ENCODE results near the gene NANS. TPM values are rescaled to one million over a fixed set of nuclear protein-coding genes. Genes with fewer than 3 reads are reported as not detected.

NANS gene
- total and polyA plus RNA-seq, 2 donors, result 36.3 to 38.0 TPM

GRCh38 chr9:98080326-98080725 is 23.8 kb downstream of the NANS start:
- peaks cover 3 to 10% of the 10 kb centered on the region in 2 donors for H3K4me1 ChIP-seq (ENCODE audit: control insufficient read depth in 2 of 2, insufficient read depth in 2 of 2, low read length in 2 of 2)
- 97% methylated on average over 1 of the region's 1 CpG for WGBS
- no peak overlapping the region for H3K27ac ChIP-seq (ENCODE audit: low read depth in 1 of 2, low read length in 1 of 2)

GRCh38 chr9:98080780-98081179 is 24.2 kb downstream of the NANS start:
- Histone ChIP-seq H3K27me3 (ENCODE audit: control insufficient read depth in 2 of 2, insufficient read depth in 1 of 2, low read length in 1 of 2) (no peaks in the 10 kb centered on the region), H3K4me1 (ENCODE audit: control insufficient read depth in 2 of 2, insufficient read depth in 2 of 2, low read length in 2 of 2) (peaks cover 3 to 8% of the 10 kb centered on the region in 2 donors), H3K4me3 (ENCODE audit: low read length in 2 of 2) (no peak overlapping the region), H3K9me3 (ENCODE audit: control insufficient read depth in 2 of 2, insufficient read depth in 1 of 2, low read length in 1 of 2) (no peaks in the 10 kb centered on the region), H3K27ac (ENCODE audit: low read depth in 1 of 2, low read length in 1 of 2) (no peak overlapping the region), H3K36me3 (ENCODE audit: control insufficient read depth in 2 of 2, insufficient read depth in 2 of 2, low read length in 1 of 2) (peaks cover 42 to 56% of the 10 kb centered on the region in 2 donors)
- DNase-seq (ENCODE audit: low read depth in 6 of 9, low spot score in 9 of 9), result no peak
- 98% methylated on average over 12 of the region's 12 CpGs for WGBS

More at GRCh38 chr9:98080326-98080725, 23.8 kb downstream of the NANS start:
- Histone ChIP-seq H3K4me3 (ENCODE audit: low read length in 2 of 2) (no peak overlapping the region), H3K9me3 (ENCODE audit: control insufficient read depth in 2 of 2, insufficient read depth in 1 of 2, low read length in 1 of 2) (no peaks in the 10 kb centered on the region), H3K27me3 (ENCODE audit: control insufficient read depth in 2 of 2, insufficient read depth in 1 of 2, low read length in 1 of 2) (no peaks in the 10 kb centered on the region), H3K36me3 (ENCODE audit: control insufficient read depth in 2 of 2, insufficient read depth in 2 of 2, low read length in 1 of 2) (peaks cover 41 to 53% of the 10 kb centered on the region in 2 donors)
- no peak for DNase-seq (ENCODE audit: low read depth in 6 of 9, low spot score in 9 of 9)

- 93% methylated on average over 6 of the region's 6 CpGs for WGBS
- peaks cover 0 to 9% of the 10 kb centered on the region in 2 donors for H3K4me1 ChIP-seq (ENCODE audit: control insufficient read depth in 2 of 2, insufficient read depth in 2 of 2, low read length in 2 of 2)
- H3K27ac ChIP-seq (ENCODE audit: low read depth in 1 of 2, low read length in 1 of 2), result no peak overlapping the region
- H3K36me3 ChIP-seq (ENCODE audit: control insufficient read depth in 2 of 2, insufficient read depth in 2 of 2, low read length in 1 of 2), result peaks cover 47 to 64% of the 10 kb centered on the region in 2 donors
- H3K9me3 ChIP-seq (ENCODE audit: control insufficient read depth in 2 of 2, insufficient read depth in 1 of 2, low read length in 1 of 2), result no peaks in the 10 kb centered on the region
- no peaks in the 10 kb centered on the region for H3K27me3 ChIP-seq (ENCODE audit: control insufficient read depth in 2 of 2, insufficient read depth in 1 of 2, low read length in 1 of 2)
- no peak for DNase-seq (ENCODE audit: low read depth in 6 of 9, low spot score in 9 of 9)
- H3K4me3 ChIP-seq (ENCODE audit: low read length in 2 of 2), result no peak overlapping the region
Observed at GRCh38 chr9:98081477-98082219, 25.1 kb downstream of the NANS start.

- Histone ChIP-seq H3K4me1 (ENCODE audit: control insufficient read depth in 2 of 2, insufficient read depth in 2 of 2, low read length in 2 of 2) (peaks cover 0 to 18% of the 10 kb centered on the region in 2 donors), H3K27me3 (ENCODE audit: control insufficient read depth in 2 of 2, insufficient read depth in 1 of 2, low read length in 1 of 2) (no peaks in the 10 kb centered on the region), H3K9me3 (ENCODE audit: control insufficient read depth in 2 of 2, insufficient read depth in 1 of 2, low read length in 1 of 2) (no peaks in the 10 kb centered on the region), H3K27ac (ENCODE audit: low read depth in 1 of 2, low read length in 1 of 2) (peak overlapping the region; percentile 3 to 38), H3K4me3 (ENCODE audit: low read length in 2 of 2) (no peak overlapping the region), H3K36me3 (ENCODE audit: control insufficient read depth in 2 of 2, insufficient read depth in 2 of 2, low read length in 1 of 2) (peaks cover 54 to 66% of the 10 kb centered on the region in 2 donors)
- WGBS, result 98% methylated on average over 2 of the region's 2 CpGs
- DNase-seq (ENCODE audit: low read depth in 6 of 9, low spot score in 9 of 9), result no peak
Observed at GRCh38 chr9:98083061-98083501, 26.5 kb downstream of the NANS start.

- WGBS, result 97% methylated on average over 7 of the region's 7 CpGs
- Histone ChIP-seq H3K9me3 (ENCODE audit: control insufficient read depth in 2 of 2, insufficient read depth in 1 of 2, low read length in 1 of 2) (no peaks in the 10 kb centered on the region), H3K27me3 (ENCODE audit: control insufficient read depth in 2 of 2, insufficient read depth in 1 of 2, low read length in 1 of 2) (no peaks in the 10 kb centered on the region), H3K4me3 (ENCODE audit: low read length in 2 of 2) (no peak overlapping the region), H3K36me3 (ENCODE audit: control insufficient read depth in 2 of 2, insufficient read depth in 2 of 2, low read length in 1 of 2) (peaks cover 53 to 66% of the 10 kb centered on the region in 2 donors), H3K4me1 (ENCODE audit: control insufficient read depth in 2 of 2, insufficient read depth in 2 of 2, low read length in 2 of 2) (peaks cover 0 to 20% of the 10 kb centered on the region in 2 donors), H3K27ac (ENCODE audit: low read depth in 1 of 2, low read length in 1 of 2) (peak overlapping the region in 1 of 2 donors; percentile 3)
- DNase-seq (ENCODE audit: low read depth in 6 of 9, low spot score in 9 of 9), result no peak
Observed at GRCh38 chr9:98083566-98084183, 27.1 kb downstream of the NANS start.

DNA sequence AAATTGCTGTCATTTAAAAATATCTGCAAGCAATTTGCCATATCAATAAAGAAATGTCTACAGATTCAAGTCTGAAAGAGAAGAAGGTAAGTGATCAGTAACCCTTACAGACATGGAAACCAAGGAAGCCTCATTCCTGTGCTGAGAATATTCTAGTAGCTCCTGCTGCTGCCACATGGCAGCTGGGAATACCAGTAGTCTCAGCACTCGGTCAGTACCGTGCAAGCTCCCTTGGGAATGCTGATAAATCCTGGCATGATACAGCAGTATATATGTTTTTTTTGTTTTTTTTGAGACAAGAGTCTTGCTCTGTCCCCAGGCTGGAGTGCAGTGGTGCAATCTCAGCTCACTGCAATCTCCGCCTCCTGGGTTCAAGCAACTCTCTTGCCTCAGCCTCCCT is 27.9 kb downstream of the NANS start:
- H3K27ac ChIP-seq (ENCODE audit: low read depth in 1 of 2, low read length in 1 of 2), result no peak overlapping the region
- WGBS, result over 99% methylated on average over 3 of the region's 3 CpGs
- no peak for DNase-seq (ENCODE audit: low read depth in 6 of 9, low spot score in 9 of 9)
- no peaks in the 10 kb centered on the region for H3K9me3 ChIP-seq (ENCODE audit: control insufficient read depth in 2 of 2, insufficient read depth in 1 of 2, low read length in 1 of 2)
- peaks cover 0 to 22% of the 10 kb centered on the region in 2 donors for H3K4me1 ChIP-seq (ENCODE audit: control insufficient read depth in 2 of 2, insufficient read depth in 2 of 2, low read length in 2 of 2)
- H3K4me3 ChIP-seq (ENCODE audit: low read length in 2 of 2), result no peak overlapping the region
- H3K36me3 ChIP-seq (ENCODE audit: control insufficient read depth in 2 of 2, insufficient read depth in 2 of 2, low read length in 1 of 2), result peaks cover 53 to 66% of the 10 kb centered on the region in 2 donors
- no peaks in the 10 kb centered on the region for H3K27me3 ChIP-seq (ENCODE audit: control insufficient read depth in 2 of 2, insufficient read depth in 1 of 2, low read length in 1 of 2)

GRCh38 chr9:98085058-98085457 is 28.5 kb downstream of the NANS start:
- over 99% methylated on average over 4 of the region's 4 CpGs for WGBS
- no peak overlapping the region for H3K4me3 ChIP-seq (ENCODE audit: low read length in 2 of 2)
- H3K27ac ChIP-seq (ENCODE audit: low read depth in 1 of 2, low read length in 1 of 2), result no peak overlapping the region
- peaks cover 53 to 67% of the 10 kb centered on the region in 2 donors for H3K36me3 ChIP-seq (ENCODE audit: control insufficient read depth in 2 of 2, insufficient read depth in 2 of 2, low read length in 1 of 2)
- no peak for DNase-seq (ENCODE audit: low read depth in 6 of 9, low spot score in 9 of 9)
- no peaks in the 10 kb centered on the region for H3K9me3 ChIP-seq (ENCODE audit: control insufficient read depth in 2 of 2, insufficient read depth in 1 of 2, low read length in 1 of 2)
- peaks cover 0 to 24% of the 10 kb centered on the region in 2 donors for H3K4me1 ChIP-seq (ENCODE audit: control insufficient read depth in 2 of 2, insufficient read depth in 2 of 2, low read length in 2 of 2)
- no peaks in the 10 kb centered on the region for H3K27me3 ChIP-seq (ENCODE audit: control insufficient read depth in 2 of 2, insufficient read depth in 1 of 2, low read length in 1 of 2)

DNA sequence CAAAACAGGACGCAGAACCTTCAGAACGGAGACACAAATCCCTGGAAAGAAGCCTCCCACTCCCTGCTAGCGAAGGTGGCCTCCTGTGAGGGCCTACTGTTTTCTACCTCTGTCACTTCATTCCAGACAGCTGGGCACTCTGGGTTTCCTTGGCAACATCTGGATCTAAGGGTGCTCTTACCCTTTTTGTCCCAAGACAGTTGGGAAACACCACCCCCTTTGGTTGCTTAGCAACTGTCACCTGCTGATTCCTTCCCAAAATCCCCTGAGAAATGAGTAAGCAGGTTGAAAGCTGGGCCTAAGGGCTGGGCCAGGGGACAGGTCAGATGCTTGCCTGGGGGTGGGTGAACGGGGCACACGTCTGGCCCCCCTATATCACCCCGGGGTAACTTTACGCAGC is 29.4 kb downstream of the NANS start:
- Histone ChIP-seq H3K9me3 (ENCODE audit: control insufficient read depth in 2 of 2, insufficient read depth in 1 of 2, low read length in 1 of 2) (no peaks in the 10 kb centered on the region), H3K27me3 (ENCODE audit: control insufficient read depth in 2 of 2, insufficient read depth in 1 of 2, low read length in 1 of 2) (no peaks in the 10 kb centered on the region), H3K36me3 (ENCODE audit: control insufficient read depth in 2 of 2, insufficient read depth in 2 of 2, low read length in 1 of 2) (peaks cover 45 to 60% of the 10 kb centered on the region in 2 donors), H3K4me1 (ENCODE audit: control insufficient read depth in 2 of 2, insufficient read depth in 2 of 2, low read length in 2 of 2) (peaks cover 0 to 24% of the 10 kb centered on the region in 2 donors), H3K27ac (ENCODE audit: low read depth in 1 of 2, low read length in 1 of 2) (peak overlapping the region in 1 of 2 donors; percentile 17), H3K4me3 (ENCODE audit: low read length in 2 of 2) (no peak overlapping the region)
- 95% methylated on average over 7 of the region's 7 CpGs for WGBS
- DNase-seq (ENCODE audit: low read depth in 6 of 9, low spot score in 9 of 9), result no peak

GRCh38 chr9:98086461-98086860 is 29.9 kb downstream of the NANS start:
- Histone ChIP-seq H3K27me3 (ENCODE audit: control insufficient read depth in 2 of 2, insufficient read depth in 1 of 2, low read length in 1 of 2) (no peaks in the 10 kb centered on the region), H3K36me3 (ENCODE audit: control insufficient read depth in 2 of 2, insufficient read depth in 2 of 2, low read length in 1 of 2) (peaks cover 42 to 54% of the 10 kb centered on the region in 2 donors), H3K9me3 (ENCODE audit: control insufficient read depth in 2 of 2, insufficient read depth in 1 of 2, low read length in 1 of 2) (no peaks in the 10 kb centered on the region), H3K4me1 (ENCODE audit: control insufficient read depth in 2 of 2, insufficient read depth in 2 of 2, low read length in 2 of 2) (peaks cover 0 to 24% of the 10 kb centered on the region in 2 donors), H3K27ac (ENCODE audit: low read depth in 1 of 2, low read length in 1 of 2) (peak overlapping the region in 1 of 2 donors; percentile 17), H3K4me3 (ENCODE audit: low read length in 2 of 2) (no peak overlapping the region)
- WGBS, result 98% methylated on average over 4 of the region's 4 CpGs
- no peak for DNase-seq (ENCODE audit: low read depth in 6 of 9, low spot score in 9 of 9)

Data from thymus (tissue), 11 donors.